HG03442 (cell line): ENCODE results near the gene NDST1.

ENCODE experiments used
- ATAC-seq: cut with Tn5 transposase; IDR thresholded peaks from one replicate; pipeline ENCODE4 v1.9.1; 2021; ENCODE audit warnings: mild to moderate bottlenecking, moderate library complexity; ENCODE audit not compliant: unreplicated experiment

NDST1 gene

DNA sequence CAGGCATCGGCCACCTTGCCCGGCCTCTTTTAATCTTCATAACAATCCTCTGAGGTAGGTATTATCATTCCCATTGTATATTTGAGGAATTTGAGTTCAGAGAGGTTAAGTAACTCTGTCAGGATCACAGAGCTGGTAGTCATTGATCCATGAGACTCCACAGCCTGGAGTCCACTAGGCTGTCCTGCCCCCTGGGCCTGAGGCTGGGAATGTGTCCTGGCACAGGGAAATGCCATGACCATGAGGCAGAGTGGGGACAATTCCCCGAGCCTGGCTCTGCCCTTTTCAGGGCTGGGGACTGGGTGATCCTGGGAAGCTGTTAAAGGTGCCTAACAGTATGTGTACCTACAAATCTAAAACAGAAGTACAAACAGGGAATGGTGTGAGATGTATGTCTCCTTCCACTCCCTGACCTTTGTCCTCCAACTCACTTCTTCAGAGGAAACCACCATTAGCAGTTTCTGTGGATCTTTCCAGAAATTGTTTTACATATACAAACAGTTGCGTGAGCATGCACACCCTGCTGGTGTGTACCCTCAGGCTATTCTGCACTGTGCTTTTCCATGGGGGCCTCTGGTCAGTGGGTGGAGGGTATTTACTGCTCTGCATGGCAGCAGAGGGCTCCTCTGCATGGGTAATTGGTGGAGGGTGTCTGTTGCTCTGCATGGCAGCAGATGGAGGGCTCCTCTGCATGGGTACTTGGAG, 53.8 kb downstream of the NDST1 start:
- no peak for ATAC-seq

DNA sequence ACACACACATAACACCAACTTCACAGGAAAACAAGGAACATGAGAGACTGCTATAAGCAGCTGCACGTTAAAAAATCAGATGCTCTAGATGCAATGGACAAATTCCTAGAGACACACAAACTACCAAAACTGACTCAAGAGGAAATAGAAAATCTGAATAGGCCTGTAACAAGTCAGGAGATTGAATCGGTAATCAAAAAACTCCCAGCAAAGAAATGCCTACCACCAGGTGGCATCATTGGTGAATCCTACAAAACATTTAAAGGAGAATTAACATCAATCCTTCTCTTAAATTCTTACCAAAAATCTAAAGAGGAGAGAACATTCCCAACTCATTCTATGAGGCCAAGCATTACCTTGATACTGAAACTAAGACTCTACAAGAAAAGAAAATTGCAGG, 54.9 kb downstream of the NDST1 start:
- no peak for ATAC-seq

DNA sequence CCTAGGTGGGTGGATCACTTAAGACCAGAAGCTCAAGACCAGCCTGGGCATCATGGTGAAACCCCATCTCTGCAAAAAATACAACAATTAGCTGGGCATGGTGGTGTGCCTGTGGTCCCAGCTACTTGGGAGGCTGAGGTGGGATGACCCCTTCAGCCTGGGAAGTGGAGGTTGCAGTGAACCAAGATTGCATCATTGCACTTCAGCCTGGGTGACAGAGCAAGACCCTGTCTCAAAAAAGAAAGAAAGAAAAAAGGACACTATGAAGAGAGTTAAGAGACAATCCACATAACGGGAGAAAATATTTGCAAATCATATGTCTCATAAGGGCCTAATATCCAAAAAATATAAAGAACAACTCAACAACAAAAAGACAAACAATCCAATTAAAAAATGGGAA, 57.9 kb downstream of the NDST1 start:
- no peak for ATAC-seq

DNA sequence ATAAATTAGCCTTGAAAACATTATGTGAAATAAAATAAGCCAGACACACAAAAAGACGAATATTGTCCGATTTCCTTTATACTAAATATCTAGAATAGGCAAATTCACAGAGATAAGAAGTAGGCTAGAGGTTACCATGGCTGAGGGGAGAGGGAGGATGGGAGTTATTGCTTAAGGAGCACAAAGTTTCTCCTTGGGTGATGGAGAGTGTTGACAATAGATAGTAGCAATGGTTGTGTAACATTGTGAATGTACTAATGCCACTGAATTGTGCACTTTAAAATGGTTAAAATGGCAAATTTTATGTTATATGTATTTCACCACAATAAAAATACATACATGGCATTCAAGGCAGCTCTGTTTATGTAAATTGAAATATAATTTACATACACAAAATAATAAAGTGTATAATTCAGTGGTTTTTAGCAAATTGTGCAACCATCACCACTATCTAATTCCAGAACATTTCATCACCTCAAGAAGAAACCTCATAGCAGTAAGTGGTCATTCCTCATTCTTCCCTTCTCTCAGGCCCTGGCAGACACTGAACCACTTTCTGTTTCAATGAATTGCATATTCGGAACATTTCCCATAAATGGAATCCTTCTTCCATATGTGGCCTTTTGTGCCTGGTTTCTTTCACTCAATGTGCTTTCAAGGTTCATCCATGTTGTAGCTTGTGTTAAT, 59.2 kb downstream of the NDST1 start:
- ATAC-seq = no peak

DNA sequence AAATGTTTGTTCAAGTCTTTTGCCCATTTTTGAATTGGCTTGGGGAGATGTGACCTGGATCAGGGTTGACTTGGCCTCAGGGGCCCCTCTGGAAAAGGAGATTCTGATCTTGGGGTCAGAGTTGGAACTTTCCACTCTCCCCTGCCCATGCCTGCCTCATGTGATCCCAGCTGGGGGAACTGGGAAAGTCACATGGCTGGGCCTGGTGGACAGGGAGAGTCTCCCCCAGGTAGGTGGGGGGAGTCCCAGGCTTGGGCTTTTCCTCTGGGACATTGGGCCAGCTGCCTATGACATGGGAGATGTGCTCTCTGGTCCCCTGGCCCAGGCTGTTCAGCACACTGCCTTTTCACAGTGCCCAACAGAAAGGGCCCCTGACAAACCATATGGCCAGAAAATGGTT, 60.7 kb downstream of the NDST1 start:
- ATAC-seq = no peak

DNA sequence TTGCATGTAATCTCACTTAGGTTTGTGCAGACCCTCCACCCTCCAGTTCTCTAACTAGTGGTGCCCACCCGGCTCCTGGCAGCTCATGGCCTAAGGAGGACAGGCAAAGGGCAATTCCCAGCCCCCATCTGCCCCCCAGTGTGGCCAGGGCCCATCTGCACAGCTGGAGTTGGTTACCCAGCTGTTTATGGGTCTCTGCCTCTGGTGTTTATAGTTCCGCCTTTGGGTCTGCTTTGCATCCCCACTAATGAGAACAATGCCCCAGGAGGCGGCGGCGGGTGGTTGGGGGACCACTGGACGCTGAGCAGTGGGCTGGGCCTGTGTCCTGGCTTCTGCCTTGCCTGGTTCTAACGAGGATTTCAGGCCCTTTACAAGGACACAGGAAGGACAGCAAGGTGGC, 62.4 kb downstream of the NDST1 start:
- no peak for ATAC-seq

DNA sequence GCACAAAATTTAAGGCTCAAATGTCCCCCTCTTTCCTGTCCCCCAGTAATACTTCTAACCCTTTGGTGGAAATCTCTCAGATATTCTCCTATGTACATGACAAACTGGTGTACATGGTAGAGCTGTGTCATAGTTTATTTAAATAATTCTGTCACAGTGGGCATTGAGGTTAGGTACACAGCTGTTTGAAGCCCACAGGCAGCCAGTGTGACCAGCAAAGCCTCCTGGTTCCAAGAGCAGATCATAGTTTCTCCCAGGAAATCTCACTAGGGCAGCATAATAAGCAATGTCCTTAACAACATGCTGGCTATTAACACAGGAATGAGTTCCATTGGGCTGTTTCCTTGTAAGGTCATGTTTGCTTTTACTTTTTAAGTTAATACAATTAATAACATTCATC, 63.9 kb downstream of the NDST1 start:
- ATAC-seq = no peak

DNA sequence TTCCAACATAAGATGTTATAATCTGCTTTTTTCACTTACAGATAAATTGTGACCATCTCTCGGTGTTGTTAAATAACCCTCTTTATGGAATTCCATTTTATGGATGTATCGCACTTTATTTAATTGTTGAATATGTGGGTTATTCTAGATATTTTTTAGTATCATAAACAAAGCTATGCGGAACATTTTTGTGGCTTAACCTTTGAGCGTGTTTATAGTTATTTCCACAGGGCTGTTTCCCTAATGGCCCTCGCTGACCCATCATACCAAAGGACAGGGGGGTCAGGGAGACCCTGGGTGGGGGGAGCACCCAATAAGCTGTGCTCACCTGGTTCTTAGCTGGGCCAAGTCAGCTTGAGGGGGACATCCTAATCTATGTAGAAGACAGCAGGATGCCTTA, 65.3 kb downstream of the NDST1 start:
- no peak for ATAC-seq

DNA sequence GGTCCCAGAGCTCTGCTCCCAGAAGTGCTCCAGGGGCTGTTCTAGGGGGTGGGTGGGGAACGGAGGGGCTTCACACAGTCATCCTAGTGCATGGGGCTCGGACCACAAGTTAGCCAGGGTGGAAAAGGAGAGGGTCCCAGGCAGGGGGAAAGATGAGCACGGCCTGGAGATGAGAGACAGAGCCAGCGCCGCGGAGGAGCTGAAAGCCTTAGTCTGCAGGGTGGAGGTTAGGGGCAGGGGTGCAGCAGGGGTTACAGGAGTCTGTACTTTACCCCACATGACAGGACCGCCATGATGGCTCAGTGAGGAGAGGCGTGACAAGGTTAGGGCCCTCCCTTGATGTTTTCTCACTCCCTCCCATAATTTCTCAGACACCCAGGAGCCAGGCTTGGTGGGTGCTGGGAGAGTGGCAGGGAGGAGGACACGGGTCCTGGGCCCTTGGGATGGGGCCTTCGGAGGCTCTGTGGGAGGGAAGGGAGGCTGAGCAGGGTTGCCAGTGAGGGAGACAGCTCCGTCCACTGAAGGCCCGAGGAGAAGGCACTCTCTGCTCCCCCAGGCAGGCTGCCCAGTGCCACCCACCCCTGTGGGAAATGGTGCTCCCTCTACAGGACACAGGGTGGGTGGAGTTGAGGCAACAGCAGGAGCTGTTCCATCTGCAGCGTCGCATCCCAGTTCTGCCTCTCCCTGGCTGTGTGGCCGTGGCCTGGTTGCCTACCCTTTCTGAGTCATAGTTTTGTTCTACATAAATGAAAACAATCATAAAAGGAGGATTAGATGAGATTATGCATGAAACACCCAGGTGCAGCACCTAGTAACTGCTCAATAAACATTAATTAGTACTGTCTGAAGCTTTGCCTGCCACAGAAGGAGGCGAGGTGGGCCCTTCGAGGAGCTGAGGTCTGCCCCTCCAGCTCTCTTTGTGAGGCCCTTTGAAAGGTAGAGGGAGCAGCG, 66.2 kb downstream of the NDST1 start:
- no peak for ATAC-seq

DNA sequence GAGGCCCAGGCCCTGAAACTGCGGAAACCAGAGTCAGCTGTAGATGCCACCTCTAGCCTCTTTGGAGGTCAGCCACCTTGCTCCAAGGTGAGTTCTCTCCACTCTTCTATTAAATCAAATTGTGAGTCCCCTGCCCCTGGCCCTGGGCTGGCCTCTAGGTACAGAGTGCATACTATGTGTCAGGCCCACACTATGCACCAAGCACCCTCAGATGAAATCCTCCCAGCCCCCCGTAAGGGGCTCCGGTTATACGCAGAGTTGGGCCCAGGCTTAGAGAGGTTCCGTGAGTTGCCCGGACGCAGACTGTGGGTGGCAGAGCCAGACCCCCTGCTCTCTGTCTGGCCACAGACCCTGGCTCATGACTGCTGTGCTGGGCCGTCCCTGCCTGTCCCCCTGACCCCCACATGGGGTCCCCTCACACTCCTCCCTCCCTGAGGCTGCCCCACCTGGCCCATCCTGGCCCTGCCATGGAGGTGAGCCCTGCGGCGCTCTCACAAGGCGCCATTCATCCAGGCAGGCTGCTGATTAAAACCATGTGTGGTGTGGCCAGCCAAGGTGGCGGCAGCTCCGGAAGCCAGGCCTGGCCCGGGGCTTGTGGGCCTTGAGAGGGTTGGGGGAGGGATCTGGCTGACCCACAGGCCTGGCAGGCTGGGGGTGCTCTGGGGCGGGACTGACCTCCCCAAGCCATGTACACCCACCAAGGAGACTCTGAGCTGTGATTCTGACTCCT, 67.1 kb downstream of the NDST1 start:
- ATAC-seq = no peak

DNA sequence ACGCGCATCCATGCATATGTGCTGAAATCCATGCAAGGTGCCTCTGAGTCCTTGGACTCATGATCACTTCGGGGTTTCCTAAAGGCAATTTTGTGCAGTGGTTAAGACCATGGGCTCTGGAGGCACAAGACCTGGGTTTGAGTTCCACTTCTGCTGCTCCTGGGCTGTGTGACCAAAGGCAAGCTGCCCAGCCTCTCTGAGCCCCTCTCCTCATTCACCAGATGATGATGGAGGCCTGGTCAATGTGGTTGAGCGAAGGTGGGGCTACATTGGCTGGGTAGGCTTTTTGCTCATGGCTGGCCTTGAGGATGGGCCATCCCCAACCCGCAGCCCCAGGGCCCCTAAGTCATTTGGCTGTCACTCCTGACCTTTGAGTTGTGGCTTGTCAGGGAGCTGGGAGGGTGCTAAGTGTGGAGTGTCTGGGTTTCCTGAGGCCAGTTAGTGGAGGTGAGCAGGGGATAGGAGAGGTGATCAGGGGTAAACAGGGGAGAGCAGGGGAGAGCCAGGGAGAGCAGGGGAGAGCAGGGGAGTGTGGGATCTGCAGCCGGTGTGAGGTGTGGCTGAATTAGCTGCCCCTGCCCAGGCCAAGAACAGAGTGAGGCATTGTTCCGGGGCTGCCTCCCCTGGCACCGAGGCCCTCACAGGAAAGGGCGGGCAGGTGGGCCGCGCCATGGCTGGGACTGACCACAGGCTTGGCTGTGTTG, 68.0 kb downstream of the NDST1 start:
- ATAC-seq = no peak

DNA sequence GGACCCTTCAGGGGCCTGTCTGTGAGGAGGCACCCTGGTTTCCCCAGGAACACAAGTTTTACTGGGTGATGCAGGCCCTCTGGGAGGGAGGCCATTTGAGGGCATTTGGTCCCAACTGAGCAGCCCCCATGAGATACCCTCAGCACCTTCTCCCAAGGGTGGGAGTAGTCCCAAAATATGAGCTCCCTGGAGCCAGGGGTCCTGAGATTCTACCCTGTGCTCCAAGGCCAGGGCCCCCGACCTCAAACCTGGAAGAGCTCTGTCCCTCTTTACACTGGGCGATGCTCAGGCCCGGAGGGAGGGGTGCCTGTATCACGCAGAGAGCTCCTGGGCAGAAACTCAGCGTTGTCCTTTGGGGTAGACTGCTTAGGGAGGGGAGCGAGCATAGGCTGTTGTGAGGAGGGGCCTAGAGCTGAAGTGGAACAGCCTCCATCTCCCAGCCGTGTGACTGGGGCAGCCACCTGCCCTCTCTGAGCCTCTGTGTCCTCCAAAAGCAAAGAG, 68.6 kb downstream of the NDST1 start:
- ATAC-seq = no peak

DNA sequence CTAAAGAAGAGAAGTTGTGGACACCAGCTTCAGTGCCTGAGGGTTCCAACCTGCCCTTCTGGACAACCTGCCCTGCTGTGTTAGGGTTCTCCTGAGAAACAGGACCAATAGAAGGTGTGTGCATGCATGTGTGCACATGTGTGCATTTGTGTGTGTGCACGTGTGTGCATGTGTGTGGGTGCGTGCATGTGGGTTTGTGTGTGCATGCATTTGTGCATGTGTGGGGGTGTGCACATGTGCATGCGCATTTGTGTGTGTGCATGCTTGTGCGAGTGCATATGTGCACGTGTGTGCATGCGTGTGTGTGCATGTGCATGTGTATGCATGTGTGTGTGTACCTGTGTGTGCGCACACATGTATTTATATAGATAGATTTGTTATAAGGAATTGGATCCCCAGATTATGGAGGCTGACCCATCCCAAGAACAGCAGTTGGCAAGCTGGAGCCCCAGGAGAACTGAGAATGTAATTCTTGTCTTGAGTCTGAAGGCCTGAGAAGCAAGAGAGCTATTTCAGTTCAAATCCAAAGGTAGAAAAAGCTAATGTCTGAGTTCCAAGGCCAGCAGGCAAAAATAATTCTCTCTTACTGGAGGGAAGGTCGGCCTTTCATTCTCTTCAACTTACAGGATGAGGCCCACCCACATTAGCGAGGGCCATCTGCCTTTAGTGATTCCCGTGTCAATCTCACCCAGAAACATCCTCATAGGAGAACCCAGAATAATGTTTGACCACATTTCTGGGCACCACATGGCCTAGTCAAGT, 69.6 kb downstream of the NDST1 start:
- no peak for ATAC-seq

DNA sequence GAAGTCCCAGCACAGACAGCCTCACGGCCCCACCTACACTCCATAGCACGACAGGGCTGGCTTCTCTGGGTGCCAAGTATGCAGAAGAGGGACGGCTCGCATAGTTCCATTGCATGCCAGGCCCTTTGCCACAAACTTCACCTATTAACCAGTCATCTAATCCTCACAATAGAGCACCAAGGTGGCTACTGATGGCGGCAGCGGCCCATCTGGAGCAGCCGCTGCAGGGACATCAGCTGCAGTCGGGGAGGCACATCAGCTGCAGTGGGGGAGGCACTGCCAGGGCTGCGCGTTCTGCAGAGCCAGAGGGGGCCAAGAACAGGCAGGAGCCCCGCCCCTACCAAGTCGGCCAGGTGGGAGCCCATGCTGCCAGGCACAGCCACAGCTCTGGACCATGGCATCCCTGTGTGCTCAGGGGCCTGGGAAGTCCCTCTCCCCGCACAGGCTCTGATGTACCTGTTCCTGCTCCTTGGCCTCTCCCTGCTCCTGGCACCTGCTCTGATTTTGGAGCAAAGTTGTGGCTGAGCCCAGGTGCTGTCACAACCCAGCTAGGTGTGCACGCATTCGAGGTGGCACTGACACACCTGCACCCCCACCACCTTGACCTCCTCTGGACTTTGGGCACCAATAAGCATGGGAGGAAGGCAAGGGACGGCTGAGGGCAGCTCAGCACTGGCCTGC, 71.0 kb downstream of the NDST1 start:
- ATAC-seq = no peak

DNA sequence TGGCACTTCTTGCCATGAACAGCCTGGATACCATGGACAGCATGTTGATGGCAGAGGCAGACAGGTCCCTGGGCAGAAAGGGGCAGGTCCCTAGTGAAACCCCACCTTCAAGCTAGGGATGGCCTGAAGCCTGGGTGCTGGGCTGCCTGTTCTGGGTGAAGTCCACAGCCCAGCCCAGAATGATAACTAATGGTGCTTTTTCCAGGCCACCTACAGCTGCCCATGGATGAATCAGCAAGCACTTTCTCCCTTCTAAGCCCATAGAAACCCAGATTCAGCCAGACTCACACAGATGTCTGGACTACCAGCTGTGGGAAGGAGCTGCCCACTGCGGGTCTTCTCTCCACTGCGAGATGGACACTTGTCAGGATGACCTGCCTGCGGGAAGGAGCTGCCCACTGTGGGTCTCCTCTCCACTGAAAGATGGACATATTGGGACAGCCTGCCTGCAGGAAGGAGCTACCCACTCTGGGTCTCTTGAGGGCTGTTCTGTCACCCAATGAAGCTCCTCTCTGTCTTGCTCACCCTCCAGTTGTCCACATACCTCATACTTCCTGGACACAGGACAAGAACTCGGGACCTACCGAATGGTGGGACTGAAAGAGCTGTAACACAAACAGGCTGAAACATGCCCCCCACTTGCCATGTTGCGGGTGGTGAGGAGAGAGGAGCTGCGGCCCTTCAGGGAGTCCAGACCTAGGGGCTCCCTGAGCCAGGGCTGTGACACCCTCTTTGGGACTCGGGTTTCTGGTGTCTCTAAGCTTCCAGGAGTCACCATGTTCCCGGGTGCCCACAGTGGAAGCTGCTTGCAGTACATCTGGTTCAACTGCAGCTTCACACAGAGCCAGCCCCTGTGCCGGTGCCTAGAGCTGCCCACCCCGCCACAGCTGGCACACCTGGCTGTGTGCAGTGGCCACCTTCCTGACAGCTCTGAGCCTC, 71.8 kb downstream of the NDST1 start:
- ATAC-seq = no peak

DNA sequence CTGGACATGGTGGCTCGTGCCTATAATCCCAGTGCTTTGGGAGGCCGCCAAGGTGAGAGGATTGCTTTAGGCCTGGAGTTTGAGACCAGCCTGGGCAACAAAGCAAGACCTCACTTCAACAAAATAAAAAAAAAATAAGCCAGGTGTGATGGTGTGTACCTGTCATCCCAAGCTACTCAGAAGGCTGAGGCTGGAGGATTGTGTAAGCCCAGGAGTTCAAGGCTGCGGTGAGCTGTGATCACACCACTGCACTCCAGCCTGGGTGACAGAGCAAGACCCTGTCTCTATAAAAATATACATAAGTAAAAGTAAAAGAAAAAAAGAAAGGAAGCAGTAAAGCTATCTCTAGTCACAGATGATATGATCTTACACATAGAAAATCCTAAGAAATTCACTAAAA, 73.0 kb downstream of the NDST1 start:
- ATAC-seq = no peak

DNA sequence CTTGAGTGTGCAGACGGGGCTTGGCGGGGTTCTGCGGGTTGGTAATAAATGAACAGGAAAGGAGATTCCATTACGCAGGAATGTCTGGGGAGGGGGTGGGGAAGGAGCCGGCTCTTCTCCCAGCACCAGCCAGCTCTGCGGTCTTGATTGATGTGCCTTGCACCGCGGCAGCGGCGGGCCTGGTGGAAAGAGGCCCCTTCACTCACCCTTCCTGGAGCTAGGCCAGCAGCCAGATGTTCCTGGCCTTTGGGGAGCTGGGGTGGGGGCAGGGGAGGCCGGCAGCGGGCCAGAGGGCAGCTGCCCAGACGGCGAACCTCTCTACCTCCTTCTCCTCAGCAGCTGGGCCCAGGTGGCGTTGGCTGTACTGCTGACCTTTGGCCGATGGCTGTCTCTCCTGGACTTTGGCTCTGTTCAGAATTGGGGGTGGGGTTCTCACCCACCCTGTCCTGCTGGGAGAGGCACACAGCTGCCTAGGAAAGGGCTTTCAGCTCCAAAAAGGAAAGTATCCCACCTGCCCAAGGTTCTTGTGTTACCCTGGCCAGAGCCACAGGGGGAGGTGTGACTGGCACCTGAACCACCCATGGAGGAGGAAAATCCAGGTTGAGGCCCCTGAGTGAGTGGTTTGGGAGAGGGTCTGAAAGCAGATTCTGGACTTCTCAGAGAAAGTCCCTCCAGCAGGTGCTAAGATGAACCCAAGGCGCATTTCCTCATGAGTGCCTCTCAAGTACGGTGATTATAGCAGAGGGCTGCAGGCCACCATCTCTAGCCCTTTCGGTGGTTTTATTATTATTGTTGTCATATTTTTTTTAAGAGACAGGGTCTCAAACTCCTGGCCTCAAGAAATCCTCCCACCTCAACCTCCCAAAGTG, 74.5 kb downstream of the NDST1 start:
- ATAC-seq = no peak
